HG02852 (cell line): ENCODE data around the gene PADI4.

ENCODE experiments used
- ATAC-seq: cut with Tn5 transposase; IDR thresholded peaks from one replicate; pipeline ENCODE4 v1.9.1; 2021; ENCODE audit warnings: mild to moderate bottlenecking, moderate library complexity; ENCODE audit not compliant: unreplicated experiment

Gene PADI4

GRCh38 chr1:17307946-17308345, at the start of gene PADI4:
Gene PADI4, plus strand, starts transcription at chr1:17308197. Its CDS starts 26 bp downstream, at chr1:17308223.
- ATAC-seq: no peak

GRCh38 chr1:17258758-17259130, 49.3 kb upstream of the PADI4 start:
- ATAC-seq: no peak

- ATAC-seq: no peak
These were observed 48.6 kb upstream of the PADI4 start for GRCh38 chr1:17259233-17259873.

GRCh38 chr1:17260264-17260663, 47.7 kb upstream of the PADI4 start:
- ATAC-seq: no peak

- no peak for ATAC-seq
These were observed 47.3 kb upstream of the PADI4 start for GRCh38 chr1:17260738-17261137.

GRCh38 chr1:17263936-17264335, 44.1 kb upstream of the PADI4 start:
- ATAC-seq: no peak

- no peak for ATAC-seq
These were observed 43.5 kb upstream of the PADI4 start for GRCh38 chr1:17264470-17264869.

- no peak for ATAC-seq
These were observed 42.8 kb upstream of the PADI4 start for GRCh38 chr1:17265162-17265561.

GRCh38 chr1:17265950-17266349, 42.0 kb upstream of the PADI4 start:
- no peak for ATAC-seq

GRCh38 chr1:17270891-17271765, 36.9 kb upstream of the PADI4 start:
- ATAC-seq: no peak

- ATAC-seq: no peak
These were observed 35.9 kb upstream of the PADI4 start for GRCh38 chr1:17272066-17272465.

- ATAC-seq: no peak
These were observed 35.4 kb upstream of the PADI4 start for GRCh38 chr1:17272646-17273045.

- ATAC-seq: no peak
These were observed 34.9 kb upstream of the PADI4 start for GRCh38 chr1:17273096-17273495.

GRCh38 chr1:17274186-17275170, 33.5 kb upstream of the PADI4 start:
- ATAC-seq: no peak

GRCh38 chr1:17276568-17276967, 31.4 kb upstream of the PADI4 start:
- ATAC-seq: no peak

GRCh38 chr1:17277511-17278159, 30.4 kb upstream of the PADI4 start:
- ATAC-seq: no peak

- ATAC-seq: no peak
These were observed 28.8 kb upstream of the PADI4 start for GRCh38 chr1:17278996-17279830.

GRCh38 chr1:17280436-17280835, 27.6 kb upstream of the PADI4 start:
- ATAC-seq: no peak

GRCh38 chr1:17280894-17281293, 27.1 kb upstream of the PADI4 start:
- ATAC-seq: no peak

GRCh38 chr1:17281775-17282181, 26.2 kb upstream of the PADI4 start:
- ATAC-seq: no peak
